Brain microvascular endothelial cell (primary cell): Measurements from ENCODE around the gene MAML3.

Source experiments
- DNase-seq: peaks from one replicate; pipeline ENCODE4 v3.0.0-alpha.2; 2020
- H3K27ac ChIP-seq: fragments of 250-450 bp; sonication (Bioruptor Pico); 2 replicates; pipeline ENCODE4 v1.5.1; 2020; ENCODE audit warnings: mild to moderate bottlenecking, moderate library complexity
- H3K27me3 ChIP-seq: fragments of 250-450 bp; sonication (Bioruptor Pico); replicated peaks from 2 replicates; pipeline ENCODE4 v1.5.1; 2020; ENCODE audit warnings: mild to moderate bottlenecking
- H3K36me3 ChIP-seq: fragments of 250-450 bp; sonication (Bioruptor Pico); replicated peaks from 2 replicates; pipeline ENCODE4 v1.5.1; 2020; ENCODE audit warnings: mild to moderate bottlenecking
- H3K4me3 ChIP-seq: 2 replicates; pipeline ENCODE4 v1.5.1; 2011; ENCODE audit warnings: low read depth, mild to moderate bottlenecking, control low read depth, low read length, moderate library complexity
- in situ Hi-C: cut with HindIII; loops from 2 replicates; pipeline ENCODE4 v1.10.0; 2017; ENCODE audit warnings: low sequenced_read_pairs, low pct_ligation_motif_present
- TF ChIP-seq, protein P1 (sequence below): IDR thresholded peaks from 2 replicates; pipeline ENCODE4 v1.5.1; 2011; ENCODE audit warnings: low read depth, mild to moderate bottlenecking, moderate library complexity, low read length, control low read depth, inconsistent platforms; ENCODE audit errors: missing control alignments

The MAML3 gene

GRCh38 chr4:139899346-139899745 is 254.6 kb downstream of the MAML3 start:
- no peak overlapping the region for H3K27ac ChIP-seq
- TF ChIP-seq, protein P1, sequence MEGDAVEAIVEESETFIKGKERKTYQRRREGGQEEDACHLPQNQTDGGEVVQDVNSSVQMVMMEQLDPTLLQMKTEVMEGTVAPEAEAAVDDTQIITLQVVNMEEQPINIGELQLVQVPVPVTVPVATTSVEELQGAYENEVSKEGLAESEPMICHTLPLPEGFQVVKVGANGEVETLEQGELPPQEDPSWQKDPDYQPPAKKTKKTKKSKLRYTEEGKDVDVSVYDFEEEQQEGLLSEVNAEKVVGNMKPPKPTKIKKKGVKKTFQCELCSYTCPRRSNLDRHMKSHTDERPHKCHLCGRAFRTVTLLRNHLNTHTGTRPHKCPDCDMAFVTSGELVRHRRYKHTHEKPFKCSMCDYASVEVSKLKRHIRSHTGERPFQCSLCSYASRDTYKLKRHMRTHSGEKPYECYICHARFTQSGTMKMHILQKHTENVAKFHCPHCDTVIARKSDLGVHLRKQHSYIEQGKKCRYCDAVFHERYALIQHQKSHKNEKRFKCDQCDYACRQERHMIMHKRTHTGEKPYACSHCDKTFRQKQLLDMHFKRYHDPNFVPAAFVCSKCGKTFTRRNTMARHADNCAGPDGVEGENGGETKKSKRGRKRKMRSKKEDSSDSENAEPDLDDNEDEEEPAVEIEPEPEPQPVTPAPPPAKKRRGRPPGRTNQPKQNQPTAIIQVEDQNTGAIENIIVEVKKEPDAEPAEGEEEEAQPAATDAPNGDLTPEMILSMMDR, result no peak
- H3K4me3 ChIP-seq, result no peak overlapping the region
- in situ Hi-C loops, result no loop called here
- no peaks in the 10 kb centered on the region for H3K27me3 ChIP-seq
- DNase-seq, result no peak
- H3K36me3 ChIP-seq, result no peaks in the 10 kb centered on the region

- Histone ChIP-seq H3K27me3 (no peaks in the 10 kb centered on the region), H3K27ac (no peak overlapping the region), H3K4me3 (no peak overlapping the region), H3K36me3 (no peaks in the 10 kb centered on the region)
- TF ChIP-seq, protein P1, result no peak
- DNase-seq, result no peak
- in situ Hi-C loops, result no loop called here
These were observed 255.7 kb downstream of the MAML3 start for GRCh38 chr4:139898293-139898692.

GRCh38 chr4:139896091-139896604 is 257.8 kb downstream of the MAML3 start:
- Histone ChIP-seq H3K4me3 (no peak overlapping the region), H3K36me3 (no peaks in the 10 kb centered on the region), H3K27ac (no peak overlapping the region), H3K27me3 (no peaks in the 10 kb centered on the region)
- in situ Hi-C loops, result no loop called here
- TF ChIP-seq, protein P1, result no peak
- no peak for DNase-seq

DNA sequence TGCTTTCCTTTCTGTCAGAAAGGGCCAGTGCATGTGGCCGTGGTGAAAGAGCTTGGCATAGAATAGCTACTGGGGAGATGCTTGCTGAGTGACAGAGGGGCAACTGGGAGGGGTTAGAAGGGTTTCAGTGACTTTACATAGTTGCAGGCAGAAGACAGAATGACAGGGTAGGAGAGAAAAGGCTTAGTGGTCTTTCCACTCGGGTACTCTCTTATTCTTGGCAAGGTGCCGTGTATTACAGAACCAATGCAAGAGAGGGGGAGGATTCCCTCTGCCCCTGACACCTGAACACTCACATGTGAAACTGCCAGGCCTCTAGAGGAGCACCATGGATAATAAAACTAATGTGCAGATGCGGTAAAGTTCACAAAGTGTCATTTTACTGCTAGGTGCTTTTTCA is 260.2 kb downstream of the MAML3 start:
- Histone ChIP-seq H3K36me3 (no peaks in the 10 kb centered on the region), H3K27me3 (no peaks in the 10 kb centered on the region), H3K4me3 (no peak overlapping the region), H3K27ac (no peak overlapping the region)
- TF ChIP-seq, protein P1, result no peak
- in situ Hi-C loops, result no loop called here
- no peak for DNase-seq

DNA sequence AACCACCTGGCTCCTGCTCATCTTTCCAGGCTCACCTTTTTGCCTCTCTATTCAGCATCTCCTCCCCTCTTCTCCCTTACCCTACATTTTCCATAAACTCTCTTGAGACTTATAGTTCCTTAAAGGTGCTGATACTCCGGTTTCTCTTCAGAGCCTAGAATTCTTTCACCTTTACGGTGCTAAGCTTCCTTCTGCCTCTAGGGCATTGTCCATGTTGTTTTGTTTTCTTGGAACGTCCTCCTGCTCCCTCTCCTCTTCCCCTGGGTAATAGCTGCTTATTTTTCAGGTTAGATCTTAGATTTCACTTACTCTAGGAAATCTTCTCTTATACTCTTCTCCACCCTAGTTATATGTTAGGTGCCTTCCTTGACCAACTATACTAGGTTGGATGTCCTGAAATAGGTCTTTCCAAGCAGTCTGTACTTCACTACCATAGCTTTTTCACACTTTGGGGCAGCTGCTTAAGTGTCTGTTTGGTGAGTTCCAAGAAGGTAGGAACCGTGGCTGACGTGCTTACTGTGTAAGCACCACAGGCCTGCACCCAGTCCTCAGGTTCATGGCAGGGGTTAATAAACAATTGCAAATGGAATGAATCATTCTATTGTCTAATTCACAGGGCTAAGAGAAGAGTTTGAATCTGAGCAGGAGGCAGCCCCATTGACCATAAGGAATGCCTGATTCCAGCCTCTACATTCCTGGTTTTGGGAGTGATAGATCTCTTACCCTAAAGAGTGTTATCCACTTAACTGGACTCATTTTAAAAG is 260.8 kb downstream of the MAML3 start:
- no peaks in the 10 kb centered on the region for H3K27me3 ChIP-seq
- in situ Hi-C loops, result no loop called here
- no peak overlapping the region for H3K4me3 ChIP-seq
- TF ChIP-seq, protein P1, result no peak
- DNase-seq, result no peak
- no peaks in the 10 kb centered on the region for H3K36me3 ChIP-seq
- no peak overlapping the region for H3K27ac ChIP-seq
